ENCODE data around the gene CEP295NL.

CEP295NL gene

GRCh38 chr17:78940258-78940657, 37.3 kb upstream of the CEP295NL start:
- no peak overlapping the region for H3K27ac ChIP-seq
- H3K9me3 ChIP-seq: no peaks in the 10 kb centered on the region
- no peaks in the 10 kb centered on the region for H3K27me3 ChIP-seq
- no peak for TF ChIP-seq CTCF (IDR thresholded peaks at IDR 0.05)
- no peak overlapping the region for H3K4me3 ChIP-seq (ENCODE audit: low read depth in 1 of 2, low read length in 1 of 2)
- H3K4me1 ChIP-seq (ENCODE audit: control insufficient read depth in 1 of 2, insufficient read depth in 1 of 2, low read depth in 1 of 2, low read length in 1 of 2): no peaks in the 10 kb centered on the region
- H3K36me3 ChIP-seq: no peaks in the 10 kb centered on the region

DNA sequence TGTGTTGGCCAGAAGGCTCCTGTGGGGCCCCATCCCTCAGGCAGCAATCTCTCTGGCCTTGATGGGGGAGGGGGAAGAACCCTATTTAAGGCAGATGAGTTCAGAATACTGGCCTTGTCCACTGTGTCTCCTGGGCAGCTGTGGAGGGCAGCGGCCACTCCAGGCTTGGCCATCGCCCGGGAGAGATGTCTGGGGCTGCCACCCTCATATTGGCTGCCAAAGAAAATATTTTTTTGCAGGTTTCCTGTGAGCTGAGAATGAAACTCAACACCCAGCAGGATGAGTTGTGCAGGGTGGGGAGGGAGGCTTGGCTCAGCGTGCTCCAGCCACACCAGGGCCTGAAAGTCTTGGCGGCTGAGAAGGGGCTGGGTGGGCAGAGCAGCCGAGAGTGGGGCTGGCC, 36.6 kb upstream of the CEP295NL start:
- no peak for TF ChIP-seq CTCF (IDR thresholded peaks at IDR 0.05)

GRCh38 chr17:78937561-78937960, 34.6 kb upstream of the CEP295NL start:
- no peaks in the 10 kb centered on the region for H3K27me3 ChIP-seq
- no peaks in the 10 kb centered on the region for H3K9me3 ChIP-seq
- no peaks in the 10 kb centered on the region for H3K36me3 ChIP-seq
- TF ChIP-seq CTCF (IDR thresholded peaks at IDR 0.05): no peak
- H3K27ac ChIP-seq: no peak overlapping the region
- no peak overlapping the region for H3K4me3 ChIP-seq (ENCODE audit: low read depth in 1 of 2, low read length in 1 of 2)
- peaks cover 6 to 13% of the 10 kb centered on the region in 2 experiments for H3K4me1 ChIP-seq (ENCODE audit: control insufficient read depth in 1 of 2, insufficient read depth in 1 of 2, low read depth in 1 of 2, low read length in 1 of 2)

More for the DNA sequence above, 36.6 kb upstream of the CEP295NL start:
- Histone ChIP-seq H3K27me3 (no peaks in the 10 kb centered on the region), H3K9me3 (no peaks in the 10 kb centered on the region), H3K4me3 (ENCODE audit: low read depth in 1 of 2, low read length in 1 of 2) (no peak overlapping the region), H3K36me3 (no peaks in the 10 kb centered on the region), H3K27ac (no peak overlapping the region), H3K4me1 (ENCODE audit: control insufficient read depth in 1 of 2, insufficient read depth in 1 of 2, low read depth in 1 of 2, low read length in 1 of 2) (no peaks in the 10 kb centered on the region)

DNA sequence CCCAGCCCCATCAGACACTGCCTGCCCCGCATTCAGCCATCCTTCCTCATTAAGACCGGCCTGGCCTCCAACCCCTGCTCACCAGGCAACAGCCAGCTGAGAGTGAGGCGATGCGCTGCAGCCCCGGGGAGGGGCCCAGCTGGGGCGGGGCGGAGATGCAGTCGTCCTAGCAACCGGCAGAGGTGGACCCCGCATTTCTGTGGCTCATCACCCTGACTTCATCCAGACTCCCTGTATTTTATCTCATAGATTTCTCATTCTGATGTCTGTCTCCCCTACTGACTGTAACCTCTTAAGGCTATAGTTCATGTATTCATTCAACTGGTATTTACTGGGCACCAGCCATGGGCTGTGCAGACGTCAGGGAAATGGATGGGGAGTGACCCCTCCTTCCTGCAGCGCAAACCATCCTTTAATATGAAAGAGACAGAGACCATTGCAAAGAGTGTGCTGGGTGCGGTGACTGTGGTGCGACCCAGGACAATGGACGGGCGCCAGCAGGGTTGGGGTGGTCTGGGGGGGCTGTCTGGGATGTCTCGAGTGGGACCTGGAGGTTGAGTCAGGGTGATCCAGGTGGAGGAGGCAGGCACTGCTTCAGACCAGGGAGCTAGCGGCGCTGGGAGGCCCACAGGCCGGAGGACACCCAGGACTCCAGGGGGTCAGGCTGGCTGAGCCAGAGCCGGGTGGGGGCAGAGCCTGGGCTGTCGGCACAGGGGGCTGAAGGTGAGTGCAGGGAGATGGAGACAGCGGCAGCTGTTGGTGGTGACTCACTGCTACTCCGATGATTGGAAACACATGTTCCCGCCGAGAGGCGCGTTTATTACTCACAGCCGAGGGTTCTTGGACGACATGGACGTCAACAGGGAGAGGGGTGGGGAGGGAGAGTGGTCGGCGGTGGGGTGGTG, 32.7 kb upstream of the CEP295NL start:
- Histone ChIP-seq H3K9me3 (no peaks in the 10 kb centered on the region), H3K27ac (no peak overlapping the region), H3K4me3 (ENCODE audit: low read depth in 1 of 2, low read length in 1 of 2) (no peak overlapping the region), H3K27me3 (no peaks in the 10 kb centered on the region), H3K4me1 (ENCODE audit: control insufficient read depth in 1 of 2, insufficient read depth in 1 of 2, low read depth in 1 of 2, low read length in 1 of 2) (peaks cover 6 to 13% of the 10 kb centered on the region in 2 experiments), H3K36me3 (no peaks in the 10 kb centered on the region)
- no peak for TF ChIP-seq CTCF (IDR thresholded peaks at IDR 0.05)

- no peaks in the 10 kb centered on the region for H3K36me3 ChIP-seq
- TF ChIP-seq CTCF (IDR thresholded peaks at IDR 0.05): no peak
- H3K27ac ChIP-seq: no peak overlapping the region
- no peaks in the 10 kb centered on the region for H3K9me3 ChIP-seq
- no peak overlapping the region for H3K4me3 ChIP-seq (ENCODE audit: low read depth in 1 of 2, low read length in 1 of 2)
- H3K4me1 ChIP-seq (ENCODE audit: control insufficient read depth in 1 of 2, insufficient read depth in 1 of 2, low read depth in 1 of 2, low read length in 1 of 2): peaks cover 6 to 13% of the 10 kb centered on the region in 2 experiments
- H3K27me3 ChIP-seq: no peaks in the 10 kb centered on the region
Observed at GRCh38 chr17:78934681-78935418, 31.8 kb upstream of the CEP295NL start.

Measured in neutrophil (primary cell).